GM12872 (cell line): ENCODE results near the gene FANK1.

Experiments used
- CTCF ChIP-seq: IDR thresholded peaks from 3 replicates; pipeline ENCODE4 v1.5.1; 2011; ENCODE audit warnings: low read depth, mild to moderate bottlenecking, low read length, moderate library complexity; ENCODE audit not compliant: insufficient read depth

Gene FANK1

GRCh38 chr10:125878957-125879835, 17.2 kb upstream of the FANK1 start:
- TF ChIP-seq CTCF, result no peak

GRCh38 chr10:125880719-125881118, 15.6 kb upstream of the FANK1 start:
- no peak for TF ChIP-seq CTCF

GRCh38 chr10:125881192-125881591, 15.2 kb upstream of the FANK1 start, which contains the start of gene DHX32:
DHX32 (minus strand) TSS chr10:125881292; CDS start chr10:125880824, 468 bp downstream.
- no peak for TF ChIP-seq CTCF

GRCh38 chr10:125882596-125882995, 13.8 kb upstream of the FANK1 start:
- no peak for TF ChIP-seq CTCF

- TF ChIP-seq CTCF, result no peak
Measured at GRCh38 chr10:125883211-125883610, 13.2 kb upstream of the FANK1 start.

GRCh38 chr10:125886914-125887512, 9.4 kb upstream of the FANK1 start:
- TF ChIP-seq CTCF, result no peak

GRCh38 chr10:125911145-125911544, 14.8 kb downstream of the FANK1 start:
- no peak for TF ChIP-seq CTCF
